ENCODE data around the gene STXBP3.
A peak's percentile ranks its signal among the peaks of the same experiment; 100 is the strongest.

STXBP3 gene

DNA sequence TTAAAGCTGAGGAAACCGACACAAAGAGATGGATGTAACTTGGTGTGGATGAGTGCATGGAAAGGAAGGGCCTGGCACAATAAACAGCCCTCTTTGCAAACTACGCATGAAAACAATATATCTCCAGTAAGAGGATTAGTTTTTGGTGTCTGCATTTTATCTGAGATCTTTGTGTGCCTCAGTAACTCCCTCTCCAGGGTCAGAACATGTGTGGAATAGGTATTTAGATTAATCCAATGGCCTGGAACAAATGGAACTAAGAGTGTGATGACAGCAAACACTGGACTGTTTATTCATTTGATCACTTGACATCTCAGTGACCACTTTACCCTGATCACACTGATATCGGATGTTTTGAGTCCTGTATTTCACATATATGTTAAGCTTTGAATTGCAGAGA lies 65.1 kb downstream of the STXBP3 start:
- DNase-seq = no peak

DNA sequence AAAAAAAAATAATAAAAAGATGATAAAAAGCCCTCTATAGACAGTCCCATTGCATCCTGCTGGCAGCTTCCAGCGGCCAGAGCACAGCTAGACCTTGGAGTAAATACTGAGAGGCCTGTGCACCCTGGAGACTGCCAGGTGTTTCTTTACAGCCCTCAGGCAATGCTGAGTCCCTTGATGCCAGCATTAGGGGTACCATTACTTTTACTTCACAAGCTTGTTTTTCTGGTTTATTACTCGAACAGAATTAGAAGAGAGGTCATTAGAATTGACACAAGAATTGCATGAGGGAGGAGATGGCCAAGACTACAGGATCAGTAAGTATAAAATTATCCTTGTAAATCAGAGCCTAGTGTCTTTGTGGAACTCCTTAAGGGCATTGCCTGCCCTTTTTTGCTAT lies 66.9 kb downstream of the STXBP3 start:
- DNase-seq = no peak

DNA sequence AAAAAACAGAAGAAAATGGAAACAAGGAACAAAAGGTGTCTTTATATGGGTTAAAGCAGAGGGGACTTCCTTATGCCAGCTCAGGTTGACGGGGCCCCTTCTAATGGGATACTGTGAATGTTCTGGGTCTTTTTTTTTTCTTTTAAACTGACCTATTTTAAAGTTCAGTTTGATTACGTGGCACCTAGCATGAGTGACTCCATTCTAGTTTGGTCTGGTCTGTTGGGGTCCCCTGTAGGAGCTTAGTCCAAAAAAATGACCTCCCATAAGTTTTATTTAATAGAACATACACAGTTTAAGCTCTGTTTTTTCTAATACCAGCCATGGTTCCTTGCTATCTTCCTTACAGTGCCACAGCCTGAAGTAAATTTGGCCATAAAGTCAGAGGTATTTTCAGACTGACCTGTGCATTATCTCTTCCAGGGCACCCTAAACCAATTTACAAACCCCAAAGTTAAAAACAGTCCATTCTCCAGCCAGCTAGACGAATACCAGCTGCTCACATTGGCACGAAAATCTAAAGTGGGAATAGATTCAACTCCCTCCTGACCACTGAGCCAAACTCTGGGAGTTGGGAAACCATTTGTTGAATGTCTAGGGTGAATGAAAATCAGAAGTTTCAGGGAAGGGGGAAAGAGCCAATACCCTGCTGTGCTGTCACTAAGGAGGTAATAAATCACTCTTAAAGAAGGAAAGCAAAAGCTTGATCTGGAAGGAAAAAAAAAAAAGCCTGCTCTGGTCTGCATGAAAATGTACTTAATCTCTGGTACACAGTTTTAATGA lies 68.1 kb downstream of the STXBP3 start:
- no peak for DNase-seq

DNA sequence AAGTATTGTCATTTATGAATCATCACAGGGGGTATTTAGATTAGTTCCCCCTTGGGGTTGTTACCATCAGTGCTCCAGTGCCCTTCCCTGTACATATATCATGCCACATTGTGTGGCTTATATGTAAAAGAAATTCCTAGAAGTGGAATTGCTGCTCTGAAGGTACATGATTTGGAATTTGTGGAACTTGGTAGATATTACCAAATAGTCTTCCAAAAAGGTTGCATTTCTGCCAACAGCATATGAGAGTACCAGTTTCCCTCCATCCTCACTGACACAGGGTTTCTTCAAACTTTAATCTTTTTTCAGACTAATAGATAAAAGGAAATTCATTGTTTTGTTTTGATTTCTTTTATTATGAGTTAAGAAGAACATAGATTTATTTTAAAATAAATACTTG lies 69.1 kb downstream of the STXBP3 start:
- no peak for DNase-seq

- no peak for DNase-seq
Measured at GRCh38 chr1:108816049-108816893, 69.8 kb downstream of the STXBP3 start.

- no peak for DNase-seq
Measured at GRCh38 chr1:108817016-108817415, 70.5 kb downstream of the STXBP3 start.

DNA sequence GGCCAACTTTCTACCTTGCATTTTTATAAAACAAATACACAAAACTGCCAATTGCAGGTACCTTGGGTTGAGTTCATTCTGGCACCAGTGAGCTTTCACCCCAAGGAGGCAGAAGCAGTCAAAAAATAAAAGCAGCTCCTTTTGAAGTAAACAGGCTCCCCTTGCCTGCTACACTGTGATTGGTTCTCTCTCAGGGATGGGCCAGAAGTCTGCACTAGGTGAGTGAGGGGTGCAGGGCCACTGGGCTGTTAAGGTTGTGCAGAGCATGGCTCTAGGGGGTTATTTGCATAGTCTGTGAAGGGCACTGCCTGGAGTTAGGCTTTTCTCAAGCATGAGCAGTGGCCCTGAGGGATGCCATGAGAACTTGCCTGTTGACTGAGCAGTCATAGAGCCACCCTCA lies 71.3 kb downstream of the STXBP3 start:
- no peak for DNase-seq

DNA sequence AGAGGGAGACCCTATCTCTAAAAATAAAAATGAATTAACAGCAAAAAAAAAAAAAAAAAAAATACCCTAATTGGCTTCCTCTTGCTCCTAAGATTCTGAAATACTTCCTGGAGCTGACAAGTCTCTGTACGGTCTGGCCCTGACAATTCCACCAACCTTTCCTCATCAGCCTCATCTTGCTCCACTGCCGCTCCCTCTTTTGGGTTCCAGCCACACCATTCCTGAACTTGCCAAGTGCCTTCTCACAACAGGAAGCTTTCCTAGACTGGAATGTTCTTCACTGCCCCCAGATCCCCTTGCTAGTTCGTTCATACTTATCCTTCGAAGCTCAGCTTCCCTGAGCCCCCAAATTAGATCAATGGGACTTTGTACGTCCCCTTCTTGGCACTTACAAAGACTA lies 73.4 kb downstream of the STXBP3 start:
- DNase-seq = no peak

GRCh38 chr1:108823632-108824031 lies 77.2 kb downstream of the STXBP3 start:
- no peak for DNase-seq

DNA sequence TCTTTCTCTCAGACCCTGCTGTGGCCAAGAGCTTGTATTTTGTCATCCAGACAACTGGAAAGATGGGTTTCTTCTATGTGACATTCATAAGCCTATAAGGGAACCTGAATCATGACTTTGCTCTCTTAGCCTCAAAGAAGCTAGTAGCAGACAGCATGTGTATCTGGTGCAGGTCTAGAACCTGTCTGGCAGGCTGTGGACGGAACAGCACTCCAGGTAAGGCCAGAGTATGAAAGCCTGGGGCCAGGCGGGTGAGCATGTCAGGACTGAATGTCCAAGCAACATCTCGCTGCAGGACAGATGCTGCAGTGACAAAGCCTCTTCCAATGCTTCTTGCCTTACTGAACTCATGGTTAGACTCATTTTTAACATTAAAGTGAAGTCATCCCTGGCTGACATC lies 77.6 kb downstream of the STXBP3 start:
- no peak for DNase-seq

- no peak for DNase-seq
Measured at GRCh38 chr1:108826081-108826635, 79.7 kb downstream of the STXBP3 start.

- DNase-seq = peak; percentile 54
Measured at GRCh38 chr1:108828074-108828961, 81.8 kb downstream of the STXBP3 start.

GRCh38 chr1:108829498-108829916 lies 83.0 kb downstream of the STXBP3 start:
- no peak for DNase-seq

- DNase-seq = peak; percentile 34
Measured at GRCh38 chr1:108830119-108831008, 83.9 kb downstream of the STXBP3 start.

DNA sequence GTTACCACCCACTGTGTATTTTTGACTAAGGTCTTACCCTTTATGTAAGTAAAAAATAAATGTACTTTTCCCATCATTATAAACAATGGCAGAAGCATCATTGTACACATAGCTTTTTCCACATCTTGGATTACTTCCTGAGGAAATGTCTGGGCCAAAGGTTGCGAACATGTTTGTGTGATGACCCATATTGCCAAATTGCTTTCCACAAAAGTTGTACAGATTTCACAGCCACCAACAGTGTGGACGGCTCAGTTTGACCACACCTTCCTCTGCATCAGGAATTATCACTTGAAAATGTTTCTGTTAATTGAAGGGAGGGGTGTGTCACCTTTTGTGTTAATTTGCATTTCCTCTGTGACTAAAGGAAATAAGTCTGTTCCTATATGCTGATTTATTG lies 84.8 kb downstream of the STXBP3 start:
- DNase-seq = no peak

DNA sequence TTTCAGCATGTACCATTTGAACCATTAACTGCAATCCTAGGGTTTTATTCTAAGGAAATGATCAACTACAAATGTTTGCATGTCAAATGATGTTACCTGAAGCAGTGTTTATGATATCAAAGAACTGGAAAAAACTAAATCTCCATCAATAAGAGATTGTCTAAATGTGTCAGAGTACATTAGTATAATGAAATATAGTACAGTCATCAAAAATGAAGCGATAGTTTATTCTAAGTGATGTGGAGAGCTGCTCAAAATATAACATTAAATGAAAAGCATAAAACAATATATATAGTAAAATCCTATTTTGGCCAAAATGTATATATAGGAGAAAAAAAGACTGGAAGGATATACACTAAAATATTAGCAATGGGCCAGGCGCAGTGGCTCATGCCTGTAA lies 86.5 kb downstream of the STXBP3 start:
- DNase-seq = no peak

- no peak for DNase-seq
Measured at GRCh38 chr1:108841703-108842102, 95.2 kb downstream of the STXBP3 start.

- no peak for DNase-seq
Measured at GRCh38 chr1:108842525-108843181, 96.2 kb downstream of the STXBP3 start.

GRCh38 chr1:108843390-108844137 lies 97.1 kb downstream of the STXBP3 start:
- DNase-seq = no peak

DNA sequence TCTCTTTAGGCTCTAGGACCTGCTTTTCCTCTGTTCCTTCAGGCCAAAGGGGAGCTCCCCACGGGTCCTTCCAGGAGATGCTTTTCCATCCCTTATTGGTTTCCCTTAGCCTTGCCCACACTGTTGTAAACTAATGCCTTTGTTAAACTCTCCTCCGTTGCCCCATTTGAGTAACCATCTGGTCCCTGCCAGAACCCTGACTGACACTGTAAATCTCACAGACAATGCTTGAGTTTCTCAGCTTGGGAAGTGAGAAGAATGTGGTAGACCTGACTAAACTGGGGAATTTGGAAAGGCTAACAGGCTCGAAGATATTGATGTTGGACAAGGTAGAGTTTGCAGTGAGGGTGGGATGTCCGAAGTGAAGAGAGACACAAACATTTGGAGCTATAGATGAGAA lies 99.0 kb downstream of the STXBP3 start:
- no peak for DNase-seq

GRCh38 chr1:108845991-108846390 lies 99.5 kb downstream of the STXBP3 start:
- no peak for DNase-seq

Measured in GDM1 (cell line).